CD1c-positive myeloid dendritic cell (primary cell): ENCODE measurements around the gene CALHM6.

Experiments used
- DNase-seq: peaks from one replicate; pipeline ENCODE4 v3.0.0-alpha.2; 2016; ENCODE audit errors: extremely low spot score

The CALHM6 gene

DNA sequence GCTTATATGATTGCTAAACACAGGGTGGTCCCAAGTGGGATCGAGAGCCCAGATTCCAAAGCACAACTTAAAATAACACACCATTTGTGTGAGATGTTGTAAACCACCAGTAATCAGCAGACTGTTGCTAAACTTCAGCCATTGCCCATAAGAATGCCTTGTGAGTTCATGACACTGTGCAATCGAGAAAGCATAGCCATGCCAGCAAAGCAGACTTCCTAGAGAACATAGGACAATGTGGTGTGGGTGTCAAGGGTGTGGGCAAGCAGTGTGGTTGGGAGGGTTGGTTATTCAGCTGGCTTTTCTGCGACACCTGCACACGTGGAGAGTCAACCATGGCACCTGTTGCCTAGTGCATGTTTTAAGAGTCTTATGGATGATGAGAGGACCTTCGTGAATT lies 16.1 kb upstream of the CALHM6 start:
- DNase-seq, result peak; percentile 12

GRCh38 chr6:116446399-116446798 lies 14.8 kb upstream of the CALHM6 start:
- peak; percentile 85 for DNase-seq

GRCh38 chr6:116447052-116447451 lies 14.1 kb upstream of the CALHM6 start:
- DNase-seq, result no peak

DNA sequence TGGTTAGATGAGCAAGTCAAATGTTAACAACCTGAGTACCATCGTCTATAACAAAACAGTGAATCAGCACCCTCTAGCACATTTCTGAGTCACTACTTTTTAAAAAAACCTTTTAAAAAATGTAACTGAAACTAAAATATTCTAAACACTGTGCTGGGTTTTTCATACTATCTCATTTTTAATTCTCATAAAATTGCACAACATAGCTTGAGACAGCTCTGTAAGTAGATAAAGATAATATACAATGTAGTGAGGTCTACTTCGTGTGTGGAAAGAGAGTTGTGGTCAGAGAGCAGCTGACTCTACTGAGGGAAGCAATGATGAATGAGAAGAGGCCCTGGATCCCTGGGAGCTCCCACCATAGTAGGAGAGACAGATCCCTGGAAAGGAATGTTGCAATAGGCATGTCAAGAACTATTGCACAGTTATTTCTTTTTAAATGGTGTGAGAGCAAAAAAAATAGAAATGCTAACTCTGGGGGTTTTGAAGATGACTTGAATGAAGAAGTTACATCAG lies 13.6 kb upstream of the CALHM6 start:
- peak; percentile 83 for DNase-seq

DNA sequence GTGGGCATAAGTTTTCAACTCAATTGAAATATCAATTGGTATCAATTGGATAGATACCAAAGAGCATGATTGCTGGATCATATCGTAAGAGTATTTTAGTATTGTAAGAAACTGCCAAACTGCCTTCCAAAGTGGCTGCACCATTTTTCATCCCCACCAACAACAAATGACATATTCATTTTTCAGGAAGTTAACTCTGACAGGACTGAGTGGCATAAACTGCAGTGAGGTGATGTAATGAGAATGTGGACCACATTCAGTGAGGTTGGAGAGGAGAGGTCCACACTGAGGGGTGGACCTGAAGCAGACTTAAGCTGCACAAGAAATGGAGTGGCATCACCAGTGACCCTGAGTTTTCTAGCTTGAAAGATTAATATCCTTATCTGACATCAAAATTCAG lies 11.6 kb upstream of the CALHM6 start:
- no peak for DNase-seq

DNA sequence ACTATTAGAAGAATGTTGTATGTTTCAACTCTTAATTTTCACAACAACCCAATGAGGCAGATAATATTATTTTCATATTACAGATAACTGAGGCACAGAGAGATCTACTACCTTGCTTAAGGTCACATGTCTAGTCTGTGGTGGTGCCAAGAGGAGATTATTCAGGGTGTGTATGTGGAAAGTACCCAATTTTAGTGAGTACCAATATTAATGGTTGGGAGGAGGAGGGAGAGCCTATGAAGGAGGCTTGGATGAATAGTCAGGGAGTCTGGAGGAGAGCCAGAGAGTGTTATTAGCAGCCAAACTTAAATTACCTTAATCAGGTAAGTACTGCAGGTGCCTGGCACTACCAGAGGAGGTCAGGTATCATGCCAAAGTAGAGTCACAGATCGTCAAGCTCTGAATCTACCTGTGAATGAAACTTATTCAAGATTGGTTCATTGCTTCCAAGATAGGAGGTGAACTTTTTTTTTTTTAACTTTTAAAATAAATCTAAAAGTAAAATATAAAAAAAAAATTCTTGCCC lies 10.9 kb upstream of the CALHM6 start:
- DNase-seq, result no peak

GRCh38 chr6:116450769-116451740 lies 10.1 kb upstream of the CALHM6 start:
- peak; percentile 78 for DNase-seq

DNA sequence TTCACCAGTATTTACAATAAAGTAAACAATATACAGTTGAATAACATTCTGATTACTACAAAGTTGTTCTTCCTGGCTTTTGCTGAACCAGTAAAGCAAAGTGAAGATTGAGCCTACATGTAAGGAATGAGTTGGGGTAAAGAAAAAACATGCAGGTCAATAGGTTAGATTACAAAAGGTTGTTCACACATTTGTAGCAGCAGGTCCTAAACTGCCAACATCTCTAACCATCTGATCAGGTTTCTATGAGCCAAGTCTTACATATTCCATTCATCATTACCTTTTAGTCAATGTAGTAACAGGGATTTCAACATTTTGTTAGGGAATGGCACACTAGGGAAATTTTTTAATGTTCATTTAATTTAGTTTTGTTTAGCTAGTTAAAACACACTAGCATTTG lies 9.3 kb upstream of the CALHM6 start:
- DNase-seq, result no peak

DNA sequence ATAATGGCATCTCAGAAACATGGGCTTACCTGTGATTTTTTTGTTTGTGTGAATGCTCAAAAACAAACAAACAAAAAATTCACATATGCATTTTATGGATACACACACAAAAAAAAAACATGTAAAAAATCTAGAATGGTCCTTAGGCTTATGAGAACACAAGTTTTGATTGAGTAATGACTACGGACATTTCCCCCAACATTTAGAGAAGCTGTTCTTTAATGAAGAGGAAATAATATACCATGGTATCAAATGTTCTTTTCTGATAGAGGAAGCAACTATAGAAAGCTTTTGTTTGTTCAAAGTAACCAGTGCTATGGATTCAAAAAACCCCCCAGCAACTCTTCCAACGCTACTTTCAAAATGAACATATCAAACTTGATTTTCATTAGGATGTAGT lies 8.6 kb upstream of the CALHM6 start:
- peak; percentile 49 for DNase-seq

- DNase-seq, result no peak
These were observed 5.1 kb upstream of the CALHM6 start for GRCh38 chr6:116456106-116456505.

DNA sequence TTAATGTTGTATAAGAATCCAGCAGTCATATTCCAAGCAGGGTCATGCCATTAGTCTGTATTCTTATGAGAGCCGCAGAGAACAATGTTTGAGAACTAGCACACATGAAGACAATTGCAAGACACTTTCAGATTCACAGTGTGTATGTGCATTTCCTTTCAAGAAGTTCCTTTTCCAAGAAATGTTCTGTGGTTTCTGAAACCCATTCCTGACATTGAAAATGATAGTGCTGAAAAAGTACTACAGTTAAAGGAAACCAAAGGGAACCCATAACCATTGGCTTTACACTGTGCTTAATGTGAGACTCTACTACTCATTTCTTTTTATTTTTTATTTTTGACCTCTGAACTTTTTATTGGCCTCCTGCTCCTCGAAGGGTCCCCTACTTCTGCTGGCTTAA lies 4.2 kb upstream of the CALHM6 start:
- DNase-seq, result no peak

DNA sequence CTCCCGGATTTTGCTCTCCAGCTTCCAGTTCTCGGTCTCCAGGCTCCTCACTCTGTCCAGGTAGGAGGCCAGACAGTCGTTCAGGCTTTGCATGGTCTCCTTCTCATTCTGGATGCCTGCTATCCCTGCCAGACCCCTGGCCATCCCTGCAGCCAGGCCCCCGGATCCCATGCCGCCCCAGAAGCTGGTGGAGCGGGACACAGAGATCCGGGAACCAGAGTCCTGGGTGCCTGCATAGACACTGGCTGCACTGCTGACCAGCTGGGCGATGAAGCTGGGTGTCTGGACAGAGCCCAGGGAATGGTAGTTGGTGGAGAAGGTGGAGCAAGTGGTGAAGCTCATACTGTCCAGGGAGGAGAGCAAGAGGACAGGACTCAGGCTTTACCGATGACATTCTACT lies 2.9 kb upstream of the CALHM6 start:
- no peak for DNase-seq

DNA sequence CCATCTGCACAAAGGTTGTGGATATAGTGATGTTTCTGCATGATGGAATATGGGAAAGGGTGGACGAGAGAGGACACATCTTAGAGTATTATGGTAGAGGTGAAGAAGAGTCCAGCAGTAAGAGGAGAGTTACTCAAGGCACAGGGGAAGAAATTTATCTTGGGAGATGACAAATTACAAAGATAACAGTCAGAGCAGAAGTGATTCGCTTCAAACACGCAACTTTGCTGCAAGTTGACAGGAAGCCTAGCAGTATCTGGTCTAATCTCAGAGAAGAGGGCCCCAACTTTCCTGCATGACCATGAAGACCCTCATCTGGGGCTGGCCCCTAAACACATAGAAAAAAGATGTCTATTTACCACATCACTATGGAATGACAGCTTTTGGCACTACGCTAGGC lies 1.2 kb upstream of the CALHM6 start:
- no peak for DNase-seq

DNA sequence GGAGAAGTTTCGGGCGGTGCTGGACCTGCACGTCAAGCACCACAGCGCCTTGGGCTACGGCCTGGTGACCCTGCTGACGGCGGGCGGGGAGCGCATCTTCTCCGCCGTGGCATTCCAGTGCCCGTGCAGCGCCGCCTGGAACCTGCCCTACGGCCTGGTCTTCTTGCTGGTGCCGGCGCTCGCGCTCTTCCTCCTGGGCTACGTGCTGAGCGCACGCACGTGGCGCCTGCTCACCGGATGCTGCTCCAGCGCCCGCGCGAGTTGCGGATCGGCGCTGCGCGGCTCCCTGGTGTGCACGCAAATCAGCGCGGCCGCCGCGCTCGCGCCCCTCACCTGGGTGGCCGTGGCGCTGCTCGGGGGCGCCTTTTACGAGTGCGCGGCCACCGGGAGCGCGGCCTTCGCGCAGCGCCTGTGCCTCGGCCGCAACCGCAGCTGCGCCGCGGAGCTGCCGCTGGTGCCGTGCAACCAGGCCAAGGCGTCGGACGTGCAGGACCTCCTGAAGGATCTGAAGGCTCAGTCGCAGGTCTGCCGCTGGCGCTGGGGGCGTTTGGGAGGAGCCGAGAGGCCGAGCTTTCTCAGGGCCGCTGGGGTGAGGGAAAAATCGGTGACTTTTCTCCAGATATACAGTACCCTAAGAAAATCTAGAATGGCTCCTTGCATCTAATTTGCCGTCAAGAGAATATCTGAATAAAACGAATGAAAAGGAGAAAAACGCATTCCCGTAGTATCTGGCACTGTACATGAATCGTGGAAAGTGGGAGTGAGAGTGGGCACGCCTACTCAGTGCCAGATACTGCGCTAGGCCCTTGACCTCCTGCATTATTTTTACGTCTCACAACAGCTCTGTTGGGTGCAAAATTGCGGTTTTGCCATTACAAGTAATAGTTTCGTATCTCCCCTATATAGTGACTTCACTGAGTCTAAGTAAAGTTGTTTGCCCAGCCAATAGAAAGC lies 1.0 kb downstream of the CALHM6 start:
- peak; percentile 73 for DNase-seq

GRCh38 chr6:116463301-116463700 lies 2.1 kb downstream of the CALHM6 start:
- DNase-seq, result no peak

- DNase-seq, result peak; percentile 90
These were observed 4.1 kb downstream of the CALHM6 start for GRCh38 chr6:116465246-116465645.

DNA sequence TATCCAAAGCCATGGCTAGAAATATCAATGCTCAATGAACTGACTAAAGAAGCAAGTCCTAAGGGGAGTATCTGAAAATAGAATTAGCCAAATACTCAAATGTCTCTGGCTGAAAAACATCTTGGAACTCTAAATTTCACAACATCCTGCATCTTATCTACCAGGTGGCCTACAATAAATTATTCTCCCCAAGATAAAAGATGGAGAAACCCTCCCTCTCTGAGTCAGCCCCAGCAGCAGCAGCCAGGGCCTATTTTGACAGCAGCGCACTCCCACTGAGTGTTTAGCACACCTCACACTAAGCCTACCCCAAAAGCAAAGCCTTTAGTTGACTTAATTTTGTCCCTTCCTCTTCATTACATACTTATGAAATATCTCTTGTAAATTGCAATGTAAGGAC lies 5.9 kb downstream of the CALHM6 start:
- no peak for DNase-seq

DNA sequence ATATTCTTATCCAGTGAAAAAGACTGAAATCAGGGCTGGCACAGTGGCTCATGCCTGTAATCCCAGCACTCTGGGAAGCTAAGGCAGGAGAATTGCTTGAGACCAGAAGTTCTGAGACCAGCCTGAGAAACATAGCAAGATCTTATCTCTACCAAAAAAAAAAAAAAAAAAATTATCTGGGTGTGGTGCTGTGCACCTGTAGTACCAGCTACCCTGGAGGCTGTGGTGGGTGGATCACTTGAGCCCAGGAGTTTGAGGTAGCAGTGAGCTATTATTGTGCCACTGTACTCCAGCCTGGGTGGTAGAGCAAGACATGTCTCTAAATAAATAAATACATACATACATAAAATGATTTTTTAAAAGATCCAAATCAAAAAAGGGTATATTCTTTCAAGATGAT lies 6.3 kb downstream of the CALHM6 start:
- no peak for DNase-seq

DNA sequence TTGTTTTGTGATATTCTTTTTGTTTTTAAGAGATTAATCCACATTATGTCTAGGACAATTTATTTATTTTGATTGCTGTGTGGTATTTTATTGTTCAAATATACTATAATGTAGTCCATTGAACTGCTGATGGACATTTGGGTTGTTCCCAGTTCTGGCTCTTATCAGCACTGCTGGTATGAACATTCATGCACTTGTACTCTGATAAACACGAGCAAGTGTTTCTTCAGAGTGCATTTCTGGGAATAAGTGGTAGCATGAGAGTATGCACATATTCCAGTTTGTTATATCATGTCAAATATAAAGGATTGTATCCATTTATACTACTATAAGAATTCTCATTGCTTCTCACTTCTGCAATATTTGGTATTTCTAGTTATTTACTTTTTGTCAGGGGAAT lies 7.1 kb downstream of the CALHM6 start:
- DNase-seq, result no peak

GRCh38 chr6:116471531-116471930 lies 10.4 kb downstream of the CALHM6 start:
- DNase-seq, result peak; percentile 27

DNA sequence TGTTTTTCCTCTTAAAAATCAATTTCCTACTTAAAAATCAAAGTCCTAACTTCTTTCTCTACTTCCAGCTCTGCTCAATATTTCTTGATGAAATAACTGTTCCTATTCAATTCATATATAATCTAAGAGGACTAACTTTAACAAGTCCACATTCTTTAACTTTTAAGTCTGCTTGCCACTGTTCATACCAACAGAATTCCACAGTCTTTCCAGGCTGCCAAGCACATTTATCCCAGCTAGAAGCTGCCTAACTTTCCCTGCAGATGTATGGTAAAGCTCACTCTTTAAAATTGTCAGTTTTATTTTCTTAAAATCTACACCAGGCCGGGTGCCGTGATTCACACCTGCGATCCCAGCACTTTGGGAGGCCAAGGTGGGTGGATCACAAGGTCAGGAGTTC lies 11.5 kb downstream of the CALHM6 start:
- DNase-seq, result no peak

DNA sequence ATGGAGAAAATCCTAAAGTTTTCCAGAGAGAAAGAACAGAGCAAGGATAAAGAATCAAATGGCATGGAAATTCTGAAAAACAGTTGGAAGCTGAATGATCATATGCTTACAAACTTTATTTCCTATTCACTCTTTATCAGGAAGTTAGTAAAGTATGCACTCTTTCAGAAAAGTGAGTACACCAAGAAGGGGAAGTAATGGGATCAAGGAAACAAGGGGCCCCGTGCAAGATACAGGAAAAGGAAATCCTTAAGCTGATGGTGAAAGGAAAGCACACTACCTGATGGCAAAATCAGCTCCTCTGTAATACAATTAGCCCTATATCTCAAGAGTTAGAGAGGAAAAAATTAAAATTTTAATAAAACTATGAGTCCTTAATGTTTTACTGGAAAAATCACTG lies 14.0 kb downstream of the CALHM6 start:
- peak; percentile 65 for DNase-seq
